GM23248 (cell line): ENCODE results near the gene DIDO1. TPM values are rescaled to one million over a fixed set of nuclear protein-coding genes. Genes with fewer than 3 reads are reported as not detected.

ENCODE experiments used
- DNase-seq: peaks from one replicate; pipeline ENCODE4 v3.0.0-alpha.2; 2015
- H2AFZ ChIP-seq: fragments of 200-600 bp; sonication (generic); 2 replicates; pipeline ENCODE4 v1.6.1; 2016; ENCODE audit warnings: antibody characterized with exemption
- H3F3A ChIP-seq: fragments of 200-600 bp; sonication (generic); 2 replicates; pipeline ENCODE4 v1.6.1; 2016; ENCODE audit warnings: mild to moderate bottlenecking, antibody characterized with exemption, mixed run types; ENCODE audit not compliant: insufficient read depth
- H3K27ac ChIP-seq: fragments of 200-600 bp; sonication (generic); 2 replicates; pipeline ENCODE4 v1.5.1; 2016; ENCODE audit warnings: mild to moderate bottlenecking
- H3K27me3 ChIP-seq: fragments of 200-600 bp; sonication (generic); replicated peaks from 2 replicates; pipeline ENCODE4 v1.6.1; 2016; ENCODE audit warnings: mild to moderate bottlenecking; ENCODE audit not compliant: insufficient read depth
- H3K36me3 ChIP-seq: fragments of 200-600 bp; sonication (generic); 2 replicates; pipeline ENCODE4 v1.6.1; 2016; ENCODE audit warnings: low read depth, mild to moderate bottlenecking
- H3K4me1 ChIP-seq: fragments of 200-600 bp; sonication (generic); 2 replicates; pipeline ENCODE4 v1.6.1; 2016; ENCODE audit warnings: mild to moderate bottlenecking; ENCODE audit not compliant: insufficient read depth
- H3K4me2 ChIP-seq: fragments of 200-600 bp; sonication (generic); one replicate; pipeline ENCODE4 v1.6.1; 2016; ENCODE audit warnings: mild to moderate bottlenecking; ENCODE audit not compliant: unreplicated experiment
- H3K4me3 ChIP-seq: fragments of 200-600 bp; sonication (generic); 2 replicates; pipeline ENCODE4 v1.5.1; 2016; ENCODE audit warnings: mild to moderate bottlenecking
- H3K79me2 ChIP-seq: fragments of 200-600 bp; sonication (generic); 2 replicates; pipeline ENCODE4 v1.6.1; 2016; ENCODE audit warnings: mild to moderate bottlenecking; ENCODE audit not compliant: insufficient read depth
- H3K9ac ChIP-seq: fragments of 200-600 bp; sonication (generic); 2 replicates; pipeline ENCODE4 v1.6.1; 2016; ENCODE audit warnings: mild to moderate bottlenecking
- H3K9me2 ChIP-seq: fragments of 200-600 bp; sonication (generic); 2 replicates; pipeline ENCODE4 v1.6.1; 2016; ENCODE audit warnings: mixed run types, mild to moderate bottlenecking, moderate library complexity; ENCODE audit not compliant: insufficient read depth
- H3K9me3 ChIP-seq: fragments of 200-600 bp; sonication (generic); one replicate; pipeline ENCODE4 v1.6.1; 2017; ENCODE audit warnings: low read depth
- H4K20me1 ChIP-seq: fragments of 200-600 bp; sonication (generic); 2 replicates; pipeline ENCODE4 v1.6.0; 2016; ENCODE audit not compliant: insufficient read depth
- EZH2 ChIP-seq: fragments of 200-600 bp; sonication (generic); IDR thresholded peaks from 2 replicates; pipeline ENCODE4 v1.6.1; 2018; ENCODE audit warnings: antibody characterized with exemption, mild to moderate bottlenecking; ENCODE audit not compliant: insufficient read depth, poor library complexity, severe bottlenecking
- EZH2phosphoT487 ChIP-seq: fragments of 200-600 bp; sonication (generic); IDR thresholded peaks from 2 replicates; pipeline ENCODE4 v1.6.1; 2018; ENCODE audit warnings: antibody characterized with exemption, moderate library complexity, mild to moderate bottlenecking, low read depth; ENCODE audit not compliant: insufficient read depth
- WGBS, 2 experiments: methylation state at CpG; one replicate each; pipeline ENCODE4 v1.1.6; 2015 to 2017; ENCODE audit warnings: low lambda C conversion rate in 2 of 2, low coverage in 1 of 2; ENCODE audit errors: missing lambda C conversion rate in 2 of 2; 5-methylcytosine and 5-hydroxymethylcytosine counted together
- in situ Hi-C: fragments of 300-500 bp; cut with MboI; formaldehyde crosslinking; loops from 2 replicates; pipeline ENCODE4 v1.15.0; 2020
- polyA plus RNA-seq: library from polyadenylated mRNA; unstranded; fragments of >200 nt; fragmentation: Nextera tagmentation; extraction: Ambion mirVana; gene quantifications from 2 replicates; pipeline ENCODE4 v1.2.1, GENCODE V29; 2016
- total RNA-seq: library from RNA; depleted of rRNA; stranded (reverse); fragments of >200 nt; shearing (Covaris generic); gene quantifications from 2 replicates; pipeline ENCODE4 v1.2.3, GENCODE V29; 2014

Gene DIDO1
- total and polyA plus RNA-seq, 2 experiments from 2014 or later, result 16.2 to 37.1 TPM

GRCh38 chr20:62946918-62947317 lies 20.6 kb upstream of the DIDO1 start:
- Histone ChIP-seq H3K9me2 (no peaks in the 10 kb centered on the region), H3K36me3 (peaks cover 27% of the 10 kb centered on the region)
- DNase-seq, result no peak

DNA sequence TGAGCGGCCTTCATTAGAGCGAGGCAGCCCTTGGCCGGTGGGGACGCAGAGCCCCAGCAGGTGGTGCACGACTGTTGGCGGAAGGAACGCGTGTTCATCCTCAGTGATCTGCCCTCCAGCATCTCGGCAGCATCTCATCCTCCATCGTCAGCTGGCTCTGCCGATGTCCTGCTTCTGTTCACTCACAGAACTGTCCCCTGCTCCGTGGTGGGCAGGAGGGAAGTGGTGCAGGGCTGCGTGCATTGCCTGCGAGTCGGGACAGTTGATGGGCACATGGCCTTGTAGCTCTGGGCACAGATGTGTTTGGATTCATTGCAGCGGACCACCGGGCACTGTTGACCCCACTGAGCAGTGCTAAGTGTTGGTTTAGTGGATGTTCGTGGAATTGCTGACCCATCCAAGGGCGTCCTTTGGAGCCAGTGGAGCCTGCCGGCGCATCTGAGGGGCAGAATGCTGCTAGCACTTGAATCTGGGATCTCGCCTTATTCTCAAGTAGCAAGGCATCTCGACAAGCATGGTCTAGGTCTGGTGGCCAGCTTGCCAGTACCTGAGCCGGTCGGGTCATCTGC lies 19.6 kb upstream of the DIDO1 start:
- no peak for DNase-seq
- Histone ChIP-seq H3K27ac (no peak overlapping the region), H3F3A (0 out of 2 replicates have a peak, but pooled peaks cover 4% of the 10 kb centered on the region), H3K9ac (no peak overlapping the region), H3K79me2 (peaks cover 91% of the 10 kb centered on the region), H3K36me3 (peaks cover 27% of the 10 kb centered on the region), H3K27me3 (no peaks in the 10 kb centered on the region), H3K4me3 (no peak overlapping the region), H2AFZ (no peak overlapping the region), H3K9me2 (no peaks in the 10 kb centered on the region), H3K4me1 (no peaks in the 10 kb centered on the region; the same call in 1 of the 2 replicates), H3K4me2 (no peak overlapping the region), H4K20me1 (no peaks in the 10 kb centered on the region), H3K9me3 (no peaks in the 10 kb centered on the region)
- WGBS, 2 experiments, result 91% methylated on average over 24 to 25 of the region's 25 CpGs
- in situ Hi-C loops, result no loop called here
- TF ChIP-seq EZH2phosphoT487, result no peak
- TF ChIP-seq EZH2, result no peak

More at GRCh38 chr20:62946918-62947317, 20.6 kb upstream of the DIDO1 start:
- in situ Hi-C loops, result no loop called here
- H3K9me3 ChIP-seq, result no peaks in the 10 kb centered on the region
- H3K4me3 ChIP-seq, result no peak overlapping the region
- 89% methylated on average over 10 of the region's 10 CpGs for WGBS, 2 experiments
- no peaks in the 10 kb centered on the region for H4K20me1 ChIP-seq
- H3K9ac ChIP-seq, result no peak overlapping the region
- TF ChIP-seq EZH2 (no peak), EZH2phosphoT487 (no peak)
- no peak overlapping the region for H3K27ac ChIP-seq
- no peaks in the 10 kb centered on the region for H3K27me3 ChIP-seq
- H3K4me1 ChIP-seq, result no peaks in the 10 kb centered on the region
- H3K4me2 ChIP-seq, result no peak overlapping the region
- H3F3A ChIP-seq, result 0 out of 2 replicates have a peak, but pooled peaks cover 4% of the 10 kb centered on the region
- H2AFZ ChIP-seq, result no peak overlapping the region
- H3K79me2 ChIP-seq, result peaks cover 80% of the 10 kb centered on the region

- Histone ChIP-seq H2AFZ (no peak overlapping the region), H3K27ac (no peak overlapping the region), H3K27me3 (no peaks in the 10 kb centered on the region), H3K79me2 (peaks cover 100% of the 10 kb centered on the region), H3F3A (peaks cover 6% of the 10 kb centered on the region; the same call in 1 of the 2 replicates), H4K20me1 (no peaks in the 10 kb centered on the region), H3K9me2 (no peaks in the 10 kb centered on the region), H3K4me1 (peaks cover 2% of the 10 kb centered on the region; the same call in 1 of the 2 replicates), H3K4me2 (no peak overlapping the region), H3K9me3 (no peaks in the 10 kb centered on the region), H3K4me3 (no peak overlapping the region), H3K36me3 (peaks cover 27% of the 10 kb centered on the region), H3K9ac (no peak overlapping the region)
- 88 to 92% methylated on average over 10 of the region's 10 CpGs for WGBS, 2 experiments
- TF ChIP-seq EZH2phosphoT487 (no peak), EZH2 (no peak)
- no peak for DNase-seq
- in situ Hi-C loops, result no loop called here
These were observed 18.4 kb upstream of the DIDO1 start for GRCh38 chr20:62944746-62945145.

DNA sequence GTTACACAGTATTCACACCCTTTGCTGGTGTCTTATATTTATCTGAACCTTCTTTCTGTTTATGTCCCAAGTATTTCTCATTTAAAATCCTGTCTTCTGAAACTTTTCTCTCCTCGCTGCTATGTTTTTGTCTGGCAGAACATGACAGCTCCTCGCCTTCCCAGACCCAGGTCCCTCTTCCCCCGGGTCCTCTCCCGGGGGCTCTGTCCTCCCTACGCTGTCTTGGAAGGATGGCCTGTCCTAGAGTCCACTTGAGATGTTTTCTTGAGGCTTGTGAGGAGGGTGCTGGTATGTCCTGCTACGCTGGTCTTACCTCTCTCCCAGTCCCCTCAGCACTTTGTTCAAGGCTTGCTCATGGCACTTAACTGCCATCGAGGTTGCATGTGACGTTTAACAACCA lies 17.9 kb upstream of the DIDO1 start:
- Histone ChIP-seq H3K9ac (no peak overlapping the region), H3K4me3 (no peak overlapping the region), H3K36me3 (peaks cover 27% of the 10 kb centered on the region), H3F3A (peaks cover 12% of the 10 kb centered on the region), H3K9me2 (no peaks in the 10 kb centered on the region), H3K79me2 (peaks cover 100% of the 10 kb centered on the region), H4K20me1 (no peaks in the 10 kb centered on the region), H3K27me3 (no peaks in the 10 kb centered on the region), H3K4me1 (peaks cover 7% of the 10 kb centered on the region; the same call in 1 of the 2 replicates), H2AFZ (no peak overlapping the region), H3K9me3 (no peaks in the 10 kb centered on the region), H3K4me2 (no peak overlapping the region), H3K27ac (no peak overlapping the region)
- in situ Hi-C loops, result no loop called here
- WGBS, 2 experiments, result 91 to 94% methylated on average over 8 of the region's 8 CpGs
- no peak for TF ChIP-seq EZH2phosphoT487
- no peak for TF ChIP-seq EZH2
- no peak for DNase-seq
